Tibial nerve (tissue), 4 donors: ENCODE results near the gene ECHDC3.

Experiments used
- CTCF ChIP-seq, 5 experiments: fragments of 200-600 bp in 3 of 5; fragments of 450-650 bp in 2 of 5; sonication (generic) in 3 of 5; IDR thresholded peaks; one replicate each; pipeline ENCODE4 v1.5.1; 2016 to 2019; ENCODE audit warnings: antibody characterized with exemption in 5 of 5, mild to moderate bottlenecking in 3 of 5, moderate library complexity in 2 of 5
- EP300 ChIP-seq, 2 donors: sonication (generic); formaldehyde crosslinking; IDR thresholded peaks; one replicate each; pipeline ENCODE4 v1.6.1; 2017; ENCODE audit warnings: antibody characterized with exemption in 2 of 2, mild to moderate bottlenecking in 1 of 2
- POLR2A ChIP-seq, 2 donors: fragments of 450-650 bp; IDR thresholded peaks; one replicate each; pipeline ENCODE4 v1.6.1; 2017; ENCODE audit warnings: antibody characterized with exemption in 2 of 2, mild to moderate bottlenecking in 2 of 2, moderate library complexity in 2 of 2

GRCh38 chr10:11810313-11810766 is 68.2 kb downstream of the ECHDC3 start:
- TF ChIP-seq EP300 (IDR thresholded peaks at IDR 0.05), result no peak
- TF ChIP-seq CTCF (IDR thresholded peaks at IDR 0.05), result no peak
- TF ChIP-seq POLR2A (IDR thresholded peaks at IDR 0.05), result no peak
